Measurements from ENCODE around the gene IQCE. TPM values are rescaled to one million over a fixed set of nuclear protein-coding genes. Genes with fewer than 3 reads are reported as not detected.

Gene IQCE
- total and polyA plus RNA-seq, 10 of the 15 experiments (the other 5 are each of a cell fraction or from before 2014, with no cell fraction given): 0.37 to 8.1 (median 3.7) TPM

DNA sequence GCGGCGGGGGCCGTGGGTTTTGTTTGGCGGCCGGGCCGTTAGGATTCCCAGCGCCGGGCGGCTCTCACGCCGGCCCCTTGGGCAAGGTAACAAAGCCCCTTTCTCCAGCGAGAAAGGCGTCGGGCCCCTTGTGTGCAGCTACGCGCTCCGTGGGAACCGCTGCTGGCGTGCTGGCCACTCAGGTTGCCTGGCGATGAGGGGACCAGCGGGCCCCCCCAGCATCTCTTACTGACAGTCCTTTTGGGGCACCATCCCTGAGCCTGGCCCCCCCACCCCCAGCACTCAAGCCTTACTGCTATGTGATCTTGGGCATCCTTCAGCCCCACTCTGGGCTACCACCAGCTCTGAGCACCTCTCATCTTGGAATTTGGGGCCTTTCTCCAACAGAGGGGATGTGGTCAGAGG lies 37.4 kb upstream of the IQCE start (continued):
- TF ChIP-seq, protein P1, sequence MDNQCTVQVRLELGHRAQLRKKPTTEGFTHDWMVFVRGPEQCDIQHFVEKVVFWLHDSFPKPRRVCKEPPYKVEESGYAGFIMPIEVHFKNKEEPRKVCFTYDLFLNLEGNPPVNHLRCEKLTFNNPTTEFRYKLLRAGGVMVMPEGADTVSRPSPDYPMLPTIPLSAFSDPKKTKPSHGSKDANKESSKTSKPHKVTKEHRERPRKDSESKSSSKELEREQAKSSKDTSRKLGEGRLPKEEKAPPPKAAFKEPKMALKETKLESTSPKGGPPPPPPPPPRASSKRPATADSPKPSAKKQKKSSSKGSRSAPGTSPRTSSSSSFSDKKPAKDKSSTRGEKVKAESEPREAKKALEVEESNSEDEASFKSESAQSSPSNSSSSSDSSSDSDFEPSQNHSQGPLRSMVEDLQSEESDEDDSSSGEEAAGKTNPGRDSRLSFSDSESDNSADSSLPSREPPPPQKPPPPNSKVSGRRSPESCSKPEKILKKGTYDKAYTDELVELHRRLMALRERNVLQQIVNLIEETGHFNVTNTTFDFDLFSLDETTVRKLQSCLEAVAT (IDR thresholded peaks at IDR 0.05): no peak
- TF ChIP-seq HDGF (IDR thresholded peaks at IDR 0.05): no peak
- TF ChIP-seq, protein P2, sequence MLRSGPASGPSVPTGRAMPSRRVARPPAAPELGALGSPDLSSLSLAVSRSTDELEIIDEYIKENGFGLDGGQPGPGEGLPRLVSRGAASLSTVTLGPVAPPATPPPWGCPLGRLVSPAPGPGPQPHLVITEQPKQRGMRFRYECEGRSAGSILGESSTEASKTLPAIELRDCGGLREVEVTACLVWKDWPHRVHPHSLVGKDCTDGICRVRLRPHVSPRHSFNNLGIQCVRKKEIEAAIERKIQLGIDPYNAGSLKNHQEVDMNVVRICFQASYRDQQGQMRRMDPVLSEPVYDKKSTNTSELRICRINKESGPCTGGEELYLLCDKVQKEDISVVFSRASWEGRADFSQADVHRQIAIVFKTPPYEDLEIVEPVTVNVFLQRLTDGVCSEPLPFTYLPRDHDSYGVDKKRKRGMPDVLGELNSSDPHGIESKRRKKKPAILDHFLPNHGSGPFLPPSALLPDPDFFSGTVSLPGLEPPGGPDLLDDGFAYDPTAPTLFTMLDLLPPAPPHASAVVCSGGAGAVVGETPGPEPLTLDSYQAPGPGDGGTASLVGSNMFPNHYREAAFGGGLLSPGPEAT (IDR thresholded peaks at IDR 0.05; ENCODE audit: low read depth): no peak

DNA sequence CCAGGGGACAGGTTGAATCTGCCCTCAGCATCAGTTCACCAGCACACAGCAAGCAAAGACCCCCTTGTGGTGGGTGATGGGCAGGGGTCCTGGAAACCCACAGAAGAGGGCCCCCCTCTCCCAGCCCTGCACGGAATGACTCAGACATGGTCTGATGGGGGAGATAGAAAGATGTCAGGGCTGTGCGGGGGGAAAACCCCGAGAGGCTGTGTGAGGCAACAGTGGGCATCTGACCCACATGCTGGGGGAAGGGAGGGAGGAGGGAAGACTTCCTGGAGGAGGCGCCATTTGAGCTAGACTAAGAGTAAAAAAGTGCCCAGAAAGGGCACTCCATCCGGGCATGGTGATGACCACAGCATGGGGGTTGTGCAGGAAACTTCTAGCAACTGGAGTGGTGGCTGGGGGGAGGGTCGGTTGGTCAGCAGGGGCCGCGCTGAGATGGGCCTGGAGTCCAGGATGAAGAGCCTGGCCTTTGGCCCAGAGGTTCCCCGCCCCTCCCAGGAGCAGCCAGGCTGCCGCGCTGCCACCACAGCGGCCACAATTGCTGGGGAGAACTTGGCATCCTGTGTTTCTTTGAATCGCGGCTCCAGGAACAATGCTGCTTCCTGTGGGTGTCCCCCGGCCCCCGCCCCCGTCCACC lies 36.7 kb upstream of the IQCE start:
- peaks cover 0 to 11% of the 10 kb centered on the region in 2 experiments; a peak in 3 of 4 replicates for H3K27me3 ChIP-seq (replicated peaks in 1 of 2; ENCODE audit: control insufficient read depth in 2 of 2, insufficient read depth in 2 of 2, low read length in 1 of 2)
- ChIA-PET POLR2A (interaction anchor here (0.6 to 2.3 kb wide), 3 partner anchors 8 to 70 kb away, joined by 5 to 8 read pairs (median 6); no protein-coding TSS in a partner anchor), SMC1A (ENCODE audit: uncharacterized antibody, unreplicated experiment) (interaction anchor here (1.5 kb wide), 1 partner anchor 45 kb away, joined by 9 read pairs; no protein-coding TSS in a partner anchor), CTCF (interaction anchor here (1.3 to 2.2 kb wide), 2 partner anchors 44 to 45 kb away, joined by 4 to 7 read pairs; no protein-coding TSS in a partner anchor), RAD21 (ENCODE audit: unreplicated experiment) (interaction anchor here (0.8 to 1.5 kb wide), 3 partner anchors 38 to 45 kb away, joined by 3 to 4 read pairs (median 3); no protein-coding TSS in a partner anchor)
- in situ Hi-C loops (cut with MboI): no loop called here
- intact Hi-C loops (cut with micrococcal nuclease; ENCODE audit: unreplicated experiment): no loop called here
- no peaks in the 10 kb centered on the region for H4K20me1 ChIP-seq (ENCODE audit: control insufficient read depth, insufficient read depth)
- H3K36me3 ChIP-seq (ENCODE audit: control insufficient read depth in 2 of 2, insufficient read depth in 2 of 2, low read length in 1 of 2): no peaks in the 10 kb centered on the region
- H3K4me3 ChIP-seq: no peak overlapping the region
- H3K9me3 ChIP-seq (replicated peaks; ENCODE audit: control insufficient read depth, insufficient read depth, low read length): no peaks in the 10 kb centered on the region
- H2AFZ ChIP-seq (ENCODE audit: control insufficient read depth, low read depth, low read length): no peak overlapping the region
- H3K27ac ChIP-seq (ENCODE audit: control insufficient read depth, insufficient read depth): no peak overlapping the region
- ATAC-seq: peak; percentile 71
- no peak for DNase-seq (ENCODE audit: low read depth, low spot score)
- peak overlapping the region; percentile 64; the same call in 1 of the 2 replicates for H3K4me2 ChIP-seq (ENCODE audit: control insufficient read depth, insufficient read depth)
- no peak overlapping the region for H3K9ac ChIP-seq (ENCODE audit: control insufficient read depth, insufficient read depth, low read length)
- BruUV-seq (replicated peaks): no TSS peak
- peaks cover 21% of the 10 kb centered on the region for H3K4me1 ChIP-seq (ENCODE audit: control insufficient read depth, insufficient read depth, low read length)
- 6% methylated on average over 9 of the region's 17 CpGs for WGBS (ENCODE audit: insufficient coverage, insufficient replicate concordance, low lambda C conversion rate, missing lambda C conversion rate)
- H3K79me2 ChIP-seq (ENCODE audit: control insufficient read depth, insufficient read depth, low read length): no peaks in the 10 kb centered on the region
- FAIRE-seq: no peak
- TF ChIP-seq CREB1 (IDR thresholded peaks at IDR 0.05; ENCODE audit: low read depth): no peak
- no peak for TF ChIP-seq SP1 (IDR thresholded peaks at IDR 0.05; ENCODE audit: low read depth, low read length)
- TF ChIP-seq NFIC (IDR thresholded peaks at IDR 0.05; ENCODE audit: low read depth, low read length): no peak
- no peak for TF ChIP-seq ASH2L (IDR thresholded peaks at IDR 0.05; ENCODE audit: borderline replicate concordance, low read depth)
- 0 out of 2 replicates have a peak, but pooled peaks have one; percentile 11 for TF ChIP-seq IRF4 (IDR thresholded peaks at IDR 0.05; ENCODE audit: low read depth, low read length)
- no peak for TF ChIP-seq SMAD5 (IDR thresholded peaks at IDR 0.05; ENCODE audit: low read depth)
- peak; percentile 44 for TF ChIP-seq NR2F1 (conservative IDR thresholded peaks at IDR 0.05)
- no peak for TF ChIP-seq POU2F2 (IDR thresholded peaks at IDR 0.05; ENCODE audit: borderline replicate concordance, low read depth, low read length)
- no peak for TF ChIP-seq CBX5 (IDR thresholded peaks at IDR 0.05; ENCODE audit: low read depth)
- no peak for TF ChIP-seq NR2C1 (IDR thresholded peaks at IDR 0.05)
- TF ChIP-seq NFXL1 (IDR thresholded peaks at IDR 0.05; ENCODE audit: borderline replicate concordance): no peak
- TF ChIP-seq, protein P2 (IDR thresholded peaks at IDR 0.05; ENCODE audit: low read depth): no peak
- no peak for TF ChIP-seq ZSCAN29 (IDR thresholded peaks at IDR 0.05)
